Epithelial cell of esophagus (primary cell): Measurements from ENCODE around the gene GDPD5.

Experiments used
- DNase-seq: peaks from one replicate; pipeline ENCODE4 v3.0.0; 2010; ENCODE audit warnings: low read depth
- H3K4me3 ChIP-seq: 2 replicates; pipeline ENCODE4 v1.5.1; 2011; ENCODE audit warnings: mild to moderate bottlenecking, low read length, control low read depth
- TF ChIP-seq, protein P1 (sequence below): IDR thresholded peaks from 2 replicates; pipeline ENCODE4 v1.5.1; 2011; ENCODE audit warnings: low read depth, mild to moderate bottlenecking, low read length, control low read depth, inconsistent platforms; ENCODE audit not compliant: insufficient read depth; ENCODE audit errors: missing control alignments

Gene GDPD5

GRCh38 chr11:75539459-75540334 lies 14.0 kb upstream of the GDPD5 start:
- DNase-seq = no peak
- TF ChIP-seq, protein P1, sequence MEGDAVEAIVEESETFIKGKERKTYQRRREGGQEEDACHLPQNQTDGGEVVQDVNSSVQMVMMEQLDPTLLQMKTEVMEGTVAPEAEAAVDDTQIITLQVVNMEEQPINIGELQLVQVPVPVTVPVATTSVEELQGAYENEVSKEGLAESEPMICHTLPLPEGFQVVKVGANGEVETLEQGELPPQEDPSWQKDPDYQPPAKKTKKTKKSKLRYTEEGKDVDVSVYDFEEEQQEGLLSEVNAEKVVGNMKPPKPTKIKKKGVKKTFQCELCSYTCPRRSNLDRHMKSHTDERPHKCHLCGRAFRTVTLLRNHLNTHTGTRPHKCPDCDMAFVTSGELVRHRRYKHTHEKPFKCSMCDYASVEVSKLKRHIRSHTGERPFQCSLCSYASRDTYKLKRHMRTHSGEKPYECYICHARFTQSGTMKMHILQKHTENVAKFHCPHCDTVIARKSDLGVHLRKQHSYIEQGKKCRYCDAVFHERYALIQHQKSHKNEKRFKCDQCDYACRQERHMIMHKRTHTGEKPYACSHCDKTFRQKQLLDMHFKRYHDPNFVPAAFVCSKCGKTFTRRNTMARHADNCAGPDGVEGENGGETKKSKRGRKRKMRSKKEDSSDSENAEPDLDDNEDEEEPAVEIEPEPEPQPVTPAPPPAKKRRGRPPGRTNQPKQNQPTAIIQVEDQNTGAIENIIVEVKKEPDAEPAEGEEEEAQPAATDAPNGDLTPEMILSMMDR = no peak
- no peak overlapping the region for H3K4me3 ChIP-seq

DNA sequence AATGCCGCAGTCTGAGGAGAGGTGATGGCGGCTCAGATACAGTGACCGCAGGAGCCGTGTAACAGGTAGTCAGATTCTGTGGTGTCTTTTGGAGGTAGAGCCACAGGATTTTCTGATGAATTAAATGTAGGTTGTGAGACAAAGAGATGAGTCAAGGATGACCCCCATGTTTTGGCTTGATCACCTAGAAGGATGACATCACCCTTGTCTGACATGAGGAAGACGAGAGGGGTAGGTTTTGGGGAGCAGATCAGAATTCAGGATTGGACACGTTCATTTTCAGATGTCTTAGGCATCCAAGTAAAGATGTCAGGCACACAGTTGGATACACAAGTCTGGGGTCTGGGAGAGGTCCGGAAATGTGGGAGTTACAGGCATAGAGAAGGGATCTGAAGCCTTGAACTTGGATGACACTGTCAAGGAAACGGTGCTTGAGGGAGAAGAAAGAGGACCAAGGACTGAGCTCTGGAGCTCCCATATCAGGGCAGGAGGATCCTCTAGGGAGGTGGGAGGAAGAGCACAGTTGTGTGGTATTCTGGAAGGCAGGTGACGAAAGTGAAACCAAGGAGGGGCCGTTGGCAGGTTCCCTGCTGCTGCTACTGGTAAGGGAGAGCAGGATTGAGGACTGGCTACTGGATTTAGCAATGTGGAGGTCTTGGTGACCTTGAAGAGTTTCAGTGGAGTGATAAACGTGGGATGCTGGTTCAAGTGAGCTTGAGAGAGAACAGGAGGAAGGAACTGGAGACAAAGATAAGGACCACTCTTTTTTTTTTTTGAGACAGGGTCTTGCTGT lies 12.6 kb upstream of the GDPD5 start:
- H3K4me3 ChIP-seq = no peak overlapping the region
- DNase-seq = no peak
- TF ChIP-seq, protein P1 = no peak

- no peak for DNase-seq
- TF ChIP-seq, protein P1 = no peak
- H3K4me3 ChIP-seq = no peak overlapping the region
Measured at GRCh38 chr11:75537740-75538139, 12.0 kb upstream of the GDPD5 start.

DNA sequence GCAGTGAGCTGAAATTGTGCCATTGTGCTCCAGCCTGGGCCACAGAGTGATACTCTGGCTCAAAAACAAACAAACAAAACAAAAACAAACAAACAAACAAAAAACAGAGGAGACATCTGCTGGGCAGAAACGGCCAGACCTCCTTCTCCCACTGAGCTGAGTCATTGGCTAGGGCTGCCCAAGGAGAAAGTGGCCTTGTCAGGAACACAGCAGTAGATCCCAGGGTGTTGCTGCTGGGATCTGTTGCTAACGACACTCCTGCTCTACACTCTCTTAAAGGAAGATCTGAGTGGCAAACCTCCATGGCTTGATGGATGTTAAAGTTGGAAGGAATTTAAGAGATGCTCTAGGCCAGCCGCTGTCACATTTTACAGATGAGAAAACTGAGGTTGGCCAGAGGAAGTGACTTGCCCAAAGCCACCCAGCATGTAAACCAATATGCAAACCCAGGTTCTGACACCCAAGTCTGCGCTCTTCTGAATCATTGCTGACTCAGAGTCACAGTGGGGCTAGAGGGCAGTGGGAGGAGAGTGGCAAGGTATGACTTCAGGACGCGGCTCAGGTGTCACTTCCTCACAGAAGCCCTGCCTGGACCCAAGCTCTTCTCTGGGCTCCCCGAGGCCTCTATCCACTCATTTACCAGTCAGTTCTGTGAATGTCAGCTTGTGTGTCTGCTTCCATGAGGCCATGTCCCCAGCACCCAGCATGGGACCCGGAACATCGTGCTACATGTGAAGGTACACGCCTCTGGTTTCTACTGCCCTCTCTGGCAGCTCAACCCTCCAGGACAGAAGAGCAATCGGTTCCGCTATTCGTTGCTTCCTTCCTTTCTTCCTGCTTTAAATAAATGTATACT lies 11.3 kb upstream of the GDPD5 start:
- no peak overlapping the region for H3K4me3 ChIP-seq
- TF ChIP-seq, protein P1 = no peak
- DNase-seq = peak; percentile 84

DNA sequence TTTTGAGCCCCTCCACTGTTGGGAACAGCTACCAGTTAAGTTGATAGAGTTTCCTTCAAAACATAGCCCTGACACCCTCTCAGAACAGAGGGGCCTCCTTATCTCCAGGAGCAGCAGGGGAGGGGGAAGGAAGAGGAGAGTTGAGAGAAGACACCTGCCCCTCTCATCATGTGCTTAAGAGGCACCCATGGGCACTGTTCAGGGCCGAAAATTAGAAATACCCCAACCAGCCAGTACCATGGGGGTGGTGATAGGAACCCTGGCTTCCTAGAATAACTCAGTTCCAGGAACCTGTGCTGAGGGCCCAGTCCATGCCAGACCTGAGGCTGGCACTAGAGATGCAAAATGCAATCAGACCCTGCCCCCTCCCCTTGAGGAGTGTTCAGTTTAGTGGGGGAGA lies 9.3 kb upstream of the GDPD5 start:
- no peak for DNase-seq
- TF ChIP-seq, protein P1 = no peak
- H3K4me3 ChIP-seq = no peak overlapping the region

DNA sequence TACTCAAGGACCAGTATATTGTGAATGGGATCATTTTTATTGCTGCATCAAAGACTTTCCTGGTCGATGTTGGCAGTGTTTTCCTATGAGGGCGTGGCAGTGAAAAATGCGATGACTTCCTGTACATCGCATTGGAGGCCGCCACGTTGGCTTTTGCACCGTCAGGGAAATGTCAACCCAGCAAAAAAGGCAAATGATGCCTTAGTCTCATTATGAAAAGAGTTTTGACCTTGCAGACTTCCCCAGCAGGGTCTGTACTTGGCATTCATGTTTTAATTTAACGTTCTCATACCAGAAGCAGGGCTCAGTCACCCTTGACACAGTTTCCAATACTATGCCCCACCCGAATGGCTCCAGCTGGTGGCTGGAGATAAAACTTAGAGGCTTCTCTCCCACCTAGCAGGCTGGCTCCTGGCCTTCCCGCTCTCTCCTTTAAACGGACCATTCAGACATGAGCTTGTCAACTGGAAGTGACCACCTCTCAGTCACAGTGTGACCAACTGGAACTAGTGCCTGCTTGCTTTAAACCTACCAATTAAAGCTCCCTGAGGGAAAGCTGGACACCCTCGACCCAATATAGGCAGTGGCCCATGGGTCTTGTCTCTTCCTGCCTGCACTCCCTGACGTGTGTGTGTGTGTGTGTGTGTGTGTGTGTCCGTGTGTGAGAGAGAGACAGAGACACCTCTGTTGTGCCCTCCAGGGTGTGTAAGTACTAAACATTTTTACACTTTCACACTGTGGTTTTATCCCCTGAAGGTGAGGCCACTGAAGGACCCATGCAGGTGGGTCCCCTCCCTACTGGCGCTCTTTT lies 8.7 kb upstream of the GDPD5 start:
- peak; percentile 34 for DNase-seq
- TF ChIP-seq, protein P1 = no peak
- no peak overlapping the region for H3K4me3 ChIP-seq
